Gastrocnemius medialis (tissue), 4 donors: Measurements from ENCODE around the gene MKRN1. TPM values are rescaled to one million over a fixed set of nuclear protein-coding genes. Genes with fewer than 3 reads are reported as not detected.

ENCODE experiments used
- ATAC-seq, 2 donors: fragments of 150-250 bp; one replicate each; pipeline ENCODE4 v1.9.1; 2016
- DNase-seq, 2 donors: peaks; one replicate each; pipeline ENCODE4 v3.0.0-alpha.2; 2019
- H3K27ac ChIP-seq, 4 donors: fragments of 200-600 bp; sonication (generic); 1 replicate in 1 of 4; 2 replicates in 3 of 4; pipeline ENCODE4 v1.5.1; 2016 to 2018; ENCODE audit warnings: mild to moderate bottlenecking in 2 of 4, moderate library complexity in 1 of 4
- H3K27me3 ChIP-seq, 3 donors: fragments of 200-600 bp; sonication (generic) in 2 of 3; 1 replicate in 1 of 3; 2 replicates in 2 of 3; pipeline versions ENCODE4 v1.5.1 to v1.6.0; 2016 to 2019; ENCODE audit warnings: mild to moderate bottlenecking in 1 of 3, moderate library complexity in 1 of 3
- H3K36me3 ChIP-seq, 2 donors: fragments of 200-600 bp; sonication (generic) in 1 of 2; one replicate each; pipeline ENCODE4 v1.5.1; 2017 to 2018
- H3K4me1 ChIP-seq, 2 donors: fragments of 200-600 bp; sonication (generic) in 1 of 2; one replicate each; pipeline ENCODE4 v1.5.1; 2016 to 2017; ENCODE audit warnings: mild to moderate bottlenecking in 2 of 2
- H3K4me3 ChIP-seq, 4 donors: fragments of 200-600 bp; sonication (generic) in 3 of 4; 1 replicate in 1 of 4; 2 replicates in 3 of 4; pipeline ENCODE4 v1.5.1; 2016 to 2019; ENCODE audit warnings: mild to moderate bottlenecking in 2 of 4
- H3K9me3 ChIP-seq, 3 donors: fragments of 200-600 bp; sonication (generic) in 2 of 3; 1 replicate in 1 of 3; 2 replicates in 2 of 3; pipeline ENCODE4 v1.5.1; 2016 to 2019
- CTCF ChIP-seq, 5 experiments: fragments of 450-650 bp in 3 of 5; fragments of 200-600 bp in 2 of 5; sonication (generic) in 2 of 5; IDR thresholded peaks in 4 of 5; conservative IDR thresholded peaks in 1 of 5; 1 replicate in 4 of 5; 2 replicates in 1 of 5; pipeline ENCODE4 v1.5.1; 2016 to 2019; ENCODE audit warnings: antibody characterized with exemption in 5 of 5, mild to moderate bottlenecking in 3 of 5, moderate library complexity in 3 of 5
- POLR2A ChIP-seq, 2 donors: fragments of 450-650 bp; IDR thresholded peaks; one replicate each; pipeline ENCODE4 v1.6.1; 2017; ENCODE audit warnings: antibody characterized with exemption in 2 of 2, mild to moderate bottlenecking in 2 of 2, moderate library complexity in 2 of 2
- in situ Hi-C, 4 donors: fragments of 200-750 bp; cut with MboI; loops; one replicate each; pipeline versions ENCODE4 v1.15.0 to v1.8.0; 2017; ENCODE audit warnings: low sequenced_read_pairs in 4 of 4
- intact Hi-C: fragments of 100-400 bp; cut with DNase I; formaldehyde crosslinking; loops from one replicate; pipeline ENCODE4 v1.15.1; 2023; ENCODE audit warnings: low total_unique reads
- total RNA-seq, 4 donors: library from RNA; depleted of rRNA; stranded (reverse); fragments of >200 nt; gene quantifications; one replicate each; pipeline versions ENCODE4 v1.1.0 to v1.2.3, GENCODE V29; 2016

MKRN1 gene
- total RNA-seq, 4 donors from 2014 or later, result 38.0 to 90.4 (median 64.7) TPM

DNA sequence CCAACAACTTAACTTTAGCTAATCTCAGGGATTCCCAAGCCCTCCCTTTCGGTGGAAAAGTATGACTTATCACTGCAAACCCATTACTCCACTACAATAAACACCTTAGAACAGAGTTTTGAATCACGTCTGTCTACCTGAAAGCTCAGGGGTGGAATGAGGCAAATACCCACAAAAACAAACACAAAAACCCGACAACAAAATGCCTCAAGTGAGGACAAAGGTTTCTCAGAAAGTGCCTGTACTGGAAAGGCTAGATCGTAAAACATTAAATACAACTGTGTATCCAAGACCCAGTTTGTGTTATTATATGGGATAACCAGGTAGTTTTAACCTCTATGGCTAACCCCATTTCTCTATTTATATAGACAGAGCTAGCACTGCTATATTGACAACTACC lies 26.0 kb downstream of the MKRN1 start:
- no peak for DNase-seq
- in situ Hi-C loops, result no loop called here
- H3K27me3 ChIP-seq, result no peaks in the 10 kb centered on the region
- peaks cover 0 to 60% of the 10 kb centered on the region in 2 donors for H3K36me3 ChIP-seq
- H3K4me3 ChIP-seq, result no peak overlapping the region
- intact Hi-C loops, result no loop called here
- no peak overlapping the region for H3K27ac ChIP-seq
- H3K4me1 ChIP-seq, result no peaks in the 10 kb centered on the region
- ATAC-seq, result no peak
- no peak for TF ChIP-seq POLR2A (IDR thresholded peaks at IDR 0.05)
- TF ChIP-seq CTCF (IDR thresholded peaks at IDR 0.05 in 4 of 5, conservative IDR thresholded peaks at IDR 0.05 in 1 of 5), result no peak
- H3K9me3 ChIP-seq, result no peaks in the 10 kb centered on the region

DNA sequence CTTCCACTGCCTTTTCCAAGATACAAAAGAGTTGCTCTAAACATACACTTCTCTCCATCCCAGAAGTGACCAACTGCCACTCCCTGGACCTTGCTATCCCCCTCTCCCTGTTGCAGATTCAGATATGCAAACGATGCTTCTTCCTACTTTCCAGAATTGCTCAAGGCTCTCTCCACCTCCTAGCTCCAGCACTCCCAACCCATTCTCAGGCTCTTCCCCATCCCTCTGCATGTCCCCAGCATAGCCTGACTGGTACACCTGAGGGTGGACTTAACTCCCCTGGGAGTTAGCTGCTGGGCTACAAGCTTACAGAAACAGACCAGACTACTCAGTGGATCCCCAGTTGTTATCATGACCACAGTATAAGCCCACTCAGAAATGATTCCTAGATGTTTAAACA lies 27.6 kb downstream of the MKRN1 start:
- no peak for TF ChIP-seq CTCF (IDR thresholded peaks at IDR 0.05 in 4 of 5, conservative IDR thresholded peaks at IDR 0.05 in 1 of 5)
- TF ChIP-seq POLR2A (IDR thresholded peaks at IDR 0.05), result no peak

GRCh38 chr7:140448781-140449480 lies 30.4 kb downstream of the MKRN1 start:
- Histone ChIP-seq H3K36me3 (peaks cover 0 to 17% of the 10 kb centered on the region in 2 donors), H3K4me1 (no peaks in the 10 kb centered on the region), H3K9me3 (no peaks in the 10 kb centered on the region), H3K27me3 (no peaks in the 10 kb centered on the region), H3K27ac (no peak overlapping the region), H3K4me3 (no peak overlapping the region)
- TF ChIP-seq CTCF (IDR thresholded peaks at IDR 0.05 in 4 of 5, conservative IDR thresholded peaks at IDR 0.05 in 1 of 5) (no peak), POLR2A (IDR thresholded peaks at IDR 0.05) (no peak)
- no peak for ATAC-seq
- in situ Hi-C loops (no loop called here), intact Hi-C loops (no loop called here)
- DNase-seq, result no peak

More for the DNA sequence above, 27.6 kb downstream of the MKRN1 start:
- Histone ChIP-seq H3K4me3 (no peak overlapping the region), H3K36me3 (peaks cover 0 to 44% of the 10 kb centered on the region in 2 donors), H3K27me3 (no peaks in the 10 kb centered on the region), H3K27ac (no peak overlapping the region), H3K9me3 (no peaks in the 10 kb centered on the region), H3K4me1 (no peaks in the 10 kb centered on the region)
- intact Hi-C loops, result no loop called here
- ATAC-seq (no peak), DNase-seq (no peak)
- in situ Hi-C loops, result no loop called here

GRCh38 chr7:140447841-140448240 lies 31.5 kb downstream of the MKRN1 start:
- TF ChIP-seq POLR2A (IDR thresholded peaks at IDR 0.05) (no peak), CTCF (IDR thresholded peaks at IDR 0.05 in 4 of 5, conservative IDR thresholded peaks at IDR 0.05 in 1 of 5) (no peak)
- intact Hi-C loops, result no loop called here
- Histone ChIP-seq H3K36me3 (peaks cover 0 to 6% of the 10 kb centered on the region in 2 donors), H3K9me3 (no peaks in the 10 kb centered on the region), H3K4me1 (no peaks in the 10 kb centered on the region), H3K27ac (no peak overlapping the region), H3K4me3 (no peak overlapping the region), H3K27me3 (no peaks in the 10 kb centered on the region)
- DNase-seq (no peak), ATAC-seq (no peak)
- in situ Hi-C loops, result no loop called here

- Histone ChIP-seq H3K27ac (no peak overlapping the region), H3K36me3 (no peaks in the 10 kb centered on the region), H3K9me3 (no peaks in the 10 kb centered on the region), H3K27me3 (no peaks in the 10 kb centered on the region), H3K4me3 (no peak overlapping the region), H3K4me1 (no peaks in the 10 kb centered on the region)
- DNase-seq, result no peak
- in situ Hi-C loops, result no loop called here
- ATAC-seq, result no peak
- intact Hi-C loops, result no loop called here
- TF ChIP-seq CTCF (IDR thresholded peaks at IDR 0.05 in 4 of 5, conservative IDR thresholded peaks at IDR 0.05 in 1 of 5) (no peak), POLR2A (IDR thresholded peaks at IDR 0.05) (no peak)
Observed at GRCh38 chr7:140446467-140446866, 32.8 kb downstream of the MKRN1 start.
